HUDEP-2 (cell line): ENCODE data around the gene VSTM4.

Experiments used
- DNase-seq, 76 experiments: peaks; one replicate each; lab custom pipeline; 2025; ENCODE audit not compliant: unreplicated experiment in 76 of 76; lab: John Stamatoyannopoulos, UW

VSTM4 gene

GRCh38 chr10:49012603-49013002 is 102.7 kb downstream of the VSTM4 start:
- no peak for DNase-seq

GRCh38 chr10:49011756-49012155 is 103.6 kb downstream of the VSTM4 start:
- no peak for DNase-seq

GRCh38 chr10:49010865-49011264 is 104.5 kb downstream of the VSTM4 start:
- no peak for DNase-seq

GRCh38 chr10:49010295-49010694 is 105.0 kb downstream of the VSTM4 start:
- DNase-seq, result no peak

GRCh38 chr10:49009199-49009979 is 105.9 kb downstream of the VSTM4 start:
- no peak for DNase-seq

GRCh38 chr10:49008505-49009198 is 106.7 kb downstream of the VSTM4 start:
- DNase-seq, result no peak

- no peak for DNase-seq
Measured at GRCh38 chr10:49008091-49008490, 107.2 kb downstream of the VSTM4 start.

GRCh38 chr10:49007129-49007528 is 108.2 kb downstream of the VSTM4 start:
- no peak for DNase-seq

- DNase-seq, result no peak
Measured at GRCh38 chr10:49005270-49005669, 110.1 kb downstream of the VSTM4 start.

GRCh38 chr10:49001870-49002672 is 113.3 kb downstream of the VSTM4 start:
- no peak for DNase-seq

GRCh38 chr10:49001402-49001801 is 113.9 kb downstream of the VSTM4 start:
- DNase-seq, result no peak

- no peak for DNase-seq
Measured at GRCh38 chr10:49000437-49001398, 114.6 kb downstream of the VSTM4 start.

GRCh38 chr10:48999346-48999745 is 116.0 kb downstream of the VSTM4 start:
- no peak for DNase-seq

- DNase-seq, result no peak
Measured at GRCh38 chr10:48996329-48996728, 119.0 kb downstream of the VSTM4 start.

GRCh38 chr10:48993627-48994026 is 121.7 kb downstream of the VSTM4 start:
- no peak for DNase-seq

- no peak for DNase-seq
Measured at GRCh38 chr10:48990226-48990625, 125.1 kb downstream of the VSTM4 start.

- DNase-seq, result no peak
Measured at GRCh38 chr10:48985621-48986158, 129.6 kb downstream of the VSTM4 start.

- no peak for DNase-seq
Measured at GRCh38 chr10:48983648-48984351, 131.5 kb downstream of the VSTM4 start.

- no peak for DNase-seq
Measured at GRCh38 chr10:48982584-48982983, 132.7 kb downstream of the VSTM4 start.
